Vagina (tissue), 2 donors: ENCODE results near the gene KIRREL3. TPM values are rescaled to one million over a fixed set of nuclear protein-coding genes. Genes with fewer than 3 reads are reported as not detected.

Source experiments
- DNase-seq, 2 donors: peaks; one replicate each; pipeline ENCODE4 v3.0.0-alpha.2; 2017; ENCODE audit errors: extremely low spot score in 2 of 2
- H3K27ac ChIP-seq: fragments of 200-600 bp; sonication (generic); one replicate; pipeline ENCODE4 v1.5.1; 2019
- H3K27me3 ChIP-seq: fragments of 200-600 bp; sonication (generic); one replicate; pipeline ENCODE4 v1.5.1; 2019
- H3K36me3 ChIP-seq, 2 donors: fragments of 200-600 bp; sonication (generic); one replicate each; pipeline ENCODE4 v1.5.1; 2017 to 2019
- H3K4me1 ChIP-seq: fragments of 200-600 bp; sonication (generic); one replicate; pipeline ENCODE4 v1.5.1; 2019
- H3K4me3 ChIP-seq, 2 donors: fragments of 200-600 bp; sonication (generic); 1 replicate in 1 of 2; 2 replicates in 1 of 2; pipeline ENCODE4 v1.5.1; 2016 to 2019
- H3K9me3 ChIP-seq: fragments of 200-600 bp; sonication (generic); one replicate; pipeline ENCODE4 v1.5.1; 2019
- CTCF ChIP-seq, 3 experiments: fragments of 450-650 bp in 2 of 3; fragments of 200-600 bp in 1 of 3; sonication (generic) in 1 of 3; IDR thresholded peaks; one replicate each; pipeline ENCODE4 v1.5.1; 2017 to 2019; ENCODE audit warnings: antibody characterized with exemption in 3 of 3, mild to moderate bottlenecking in 2 of 3, moderate library complexity in 2 of 3
- POLR2A ChIP-seq, 2 donors: fragments of 450-650 bp; IDR thresholded peaks; one replicate each; pipeline ENCODE4 v1.6.1; 2017; ENCODE audit warnings: antibody characterized with exemption in 2 of 2, mild to moderate bottlenecking in 2 of 2, moderate library complexity in 2 of 2
- POLR2AphosphoS5 ChIP-seq, 2 donors: sonication (generic); formaldehyde crosslinking; IDR thresholded peaks; one replicate each; pipeline ENCODE4 v1.9.0; 2017; ENCODE audit warnings: antibody characterized with exemption in 2 of 2, mild to moderate bottlenecking in 2 of 2, low read depth in 1 of 2; ENCODE audit not compliant: insufficient read depth in 1 of 2
- intact Hi-C: fragments of 100-400 bp; cut with DNase I; formaldehyde crosslinking; loops from one replicate; pipeline ENCODE4 v1.15.1; 2023
- total RNA-seq: library from RNA; depleted of rRNA; stranded (reverse); fragments of >200 nt; gene quantifications from one replicate; pipeline ENCODE4 v1.2.3, GENCODE V29; 2016

The KIRREL3 gene
- total RNA-seq, 1 donor from 2014 or later, result not detected

DNA sequence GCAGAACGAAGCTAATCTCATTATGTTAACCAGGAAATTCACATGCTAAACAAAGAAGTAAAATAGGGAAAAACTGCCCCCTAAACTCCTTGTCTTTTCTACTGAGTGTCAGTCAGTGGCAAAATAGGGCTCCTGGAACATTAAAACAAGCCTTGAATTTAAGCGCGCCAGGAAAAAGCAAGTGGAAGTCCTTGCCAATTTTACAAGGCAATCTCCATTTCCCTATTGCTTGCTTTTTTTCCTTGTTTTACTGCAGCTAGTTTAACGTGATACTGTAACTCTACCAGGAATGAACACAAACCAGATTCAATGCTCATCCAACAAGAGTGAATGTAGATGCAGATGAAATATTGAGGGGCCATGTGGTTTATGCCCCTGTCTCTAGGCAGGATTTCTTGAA is 28.1 kb upstream of the KIRREL3 start:
- no peak overlapping the region for H3K27ac ChIP-seq
- no peak overlapping the region for H3K4me3 ChIP-seq
- TF ChIP-seq POLR2A (IDR thresholded peaks at IDR 0.05) (no peak), POLR2AphosphoS5 (IDR thresholded peaks at IDR 0.05; ENCODE audit: insufficient read depth in 1 of 2, low read depth in 1 of 2) (no peak), CTCF (IDR thresholded peaks at IDR 0.05) (no peak)
- no peaks in the 10 kb centered on the region for H3K9me3 ChIP-seq
- DNase-seq, result no peak
- H3K4me1 ChIP-seq, result no peaks in the 10 kb centered on the region
- no peaks in the 10 kb centered on the region for H3K27me3 ChIP-seq
- H3K36me3 ChIP-seq, result no peaks in the 10 kb centered on the region
- intact Hi-C loops, result no loop called here

DNA sequence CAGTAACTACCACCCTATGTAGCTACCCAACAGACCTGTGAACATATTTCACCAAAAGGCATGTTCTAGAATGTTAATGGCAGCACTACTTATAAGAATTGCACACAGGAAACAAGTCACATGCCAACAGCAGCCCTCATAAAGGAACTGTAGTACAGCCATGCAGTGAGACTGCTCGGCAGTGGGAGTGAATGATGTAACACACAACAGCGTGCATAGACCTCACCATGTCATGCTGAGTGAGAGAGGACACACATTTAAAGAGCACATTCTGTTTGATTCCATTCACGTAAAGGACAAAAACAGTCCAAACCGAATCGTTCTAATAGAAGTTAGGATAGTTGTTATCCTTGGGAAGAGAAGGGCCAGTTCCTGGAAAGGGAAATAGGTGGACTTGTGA is 27.2 kb upstream of the KIRREL3 start:
- H3K36me3 ChIP-seq, result no peaks in the 10 kb centered on the region
- no peaks in the 10 kb centered on the region for H3K27me3 ChIP-seq
- no peak for TF ChIP-seq POLR2A (IDR thresholded peaks at IDR 0.05)
- TF ChIP-seq CTCF (IDR thresholded peaks at IDR 0.05), result no peak
- TF ChIP-seq POLR2AphosphoS5 (IDR thresholded peaks at IDR 0.05; ENCODE audit: insufficient read depth in 1 of 2, low read depth in 1 of 2), result no peak
- H3K4me3 ChIP-seq, result no peak overlapping the region
- H3K9me3 ChIP-seq, result no peaks in the 10 kb centered on the region
- intact Hi-C loops, result no loop called here
- DNase-seq, result no peak
- no peaks in the 10 kb centered on the region for H3K4me1 ChIP-seq
- H3K27ac ChIP-seq, result no peak overlapping the region

- Histone ChIP-seq H3K4me3 (no peak overlapping the region), H3K27me3 (no peaks in the 10 kb centered on the region), H3K27ac (no peak overlapping the region), H3K4me1 (no peaks in the 10 kb centered on the region), H3K36me3 (no peaks in the 10 kb centered on the region), H3K9me3 (no peaks in the 10 kb centered on the region)
- no peak for DNase-seq
- intact Hi-C loops, result no loop called here
- TF ChIP-seq POLR2AphosphoS5 (IDR thresholded peaks at IDR 0.05; ENCODE audit: insufficient read depth in 1 of 2, low read depth in 1 of 2) (no peak), POLR2A (IDR thresholded peaks at IDR 0.05) (no peak), CTCF (IDR thresholded peaks at IDR 0.05) (no peak)
Measured at GRCh38 chr11:127027000-127027399, 26.4 kb upstream of the KIRREL3 start.

- H3K9me3 ChIP-seq, result no peaks in the 10 kb centered on the region
- no peaks in the 10 kb centered on the region for H3K36me3 ChIP-seq
- no peaks in the 10 kb centered on the region for H3K4me1 ChIP-seq
- DNase-seq, result no peak
- intact Hi-C loops, result no loop called here
- TF ChIP-seq CTCF (IDR thresholded peaks at IDR 0.05) (no peak), POLR2AphosphoS5 (IDR thresholded peaks at IDR 0.05; ENCODE audit: insufficient read depth in 1 of 2, low read depth in 1 of 2) (no peak), POLR2A (IDR thresholded peaks at IDR 0.05) (no peak)
- H3K27me3 ChIP-seq, result no peaks in the 10 kb centered on the region
- no peak overlapping the region for H3K4me3 ChIP-seq
- no peak overlapping the region for H3K27ac ChIP-seq
Measured at GRCh38 chr11:127023991-127024390, 23.4 kb upstream of the KIRREL3 start.

DNA sequence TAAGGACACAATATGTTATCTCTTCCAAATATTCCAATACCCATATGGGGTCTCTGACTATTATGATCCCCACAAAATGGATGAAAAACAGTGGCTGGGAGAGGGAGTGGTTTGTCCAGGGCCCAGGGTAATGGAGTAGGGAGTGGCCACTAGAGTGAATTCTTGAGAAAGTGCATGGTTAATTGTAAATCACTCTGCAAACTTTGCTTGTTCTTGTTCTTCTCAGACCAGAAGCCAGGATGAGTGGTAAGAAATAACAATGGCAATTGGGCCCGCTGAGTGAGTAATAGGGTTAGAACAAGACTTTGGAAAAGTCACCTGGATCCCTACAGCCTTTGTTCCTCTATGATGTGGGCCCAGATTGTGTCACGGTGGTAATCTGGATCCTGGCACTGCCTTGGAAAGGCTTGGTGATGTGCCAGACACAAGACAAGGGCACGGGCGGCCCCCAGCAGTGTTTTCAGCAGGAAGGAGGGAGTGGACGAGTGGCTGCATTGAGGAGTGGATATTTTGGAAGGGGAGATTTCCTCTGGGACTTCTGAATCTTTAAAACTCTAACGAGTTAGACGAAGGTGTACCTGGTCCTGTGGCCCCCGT is 18.2 kb upstream of the KIRREL3 start:
- no peak for TF ChIP-seq CTCF (IDR thresholded peaks at IDR 0.05)
- TF ChIP-seq POLR2AphosphoS5 (IDR thresholded peaks at IDR 0.05; ENCODE audit: insufficient read depth in 1 of 2, low read depth in 1 of 2), result no peak
- no peak for TF ChIP-seq POLR2A (IDR thresholded peaks at IDR 0.05)
- DNase-seq, result no peak
- Histone ChIP-seq H3K4me1 (no peaks in the 10 kb centered on the region), H3K36me3 (no peaks in the 10 kb centered on the region), H3K4me3 (no peak overlapping the region), H3K27me3 (no peaks in the 10 kb centered on the region), H3K27ac (no peak overlapping the region), H3K9me3 (no peaks in the 10 kb centered on the region)
- intact Hi-C loops, result no loop called here
